Stimulated activated naive CD8-positive, alpha-beta T cell treated with anti-CD3 and anti-CD28 coated beads, Interleukin-15, amount 100 ng/mL, for 72 hours (primary cell): ENCODE data around the gene MRPL2.

ENCODE experiments used
- ATAC-seq: fragments of 150-1000 bp; cut with Tn5 transposase; 2 replicates; pipeline ENCODE4 v1.10.0; 2021; ENCODE audit warnings: mild to moderate bottlenecking, moderate library complexity
- DNase-seq, 2 donors: peaks; one replicate each; pipeline ENCODE4 v3.0.0; 2021 to 2022
- H3K27ac Mint-ChIP-seq, 2 donors: one replicate each; pipeline ENCODE4 v1.8.0; 2022; ENCODE audit warnings: mild to moderate bottlenecking in 2 of 2, mixed read lengths in 2 of 2, moderate library complexity in 2 of 2
- H3K27me3 Mint-ChIP-seq: one replicate; pipeline ENCODE4 v1.8.0; 2022; ENCODE audit warnings: mixed read lengths
- H3K4me1 Mint-ChIP-seq: one replicate; pipeline ENCODE4 v1.8.0; 2022; ENCODE audit warnings: mild to moderate bottlenecking, mixed read lengths
- H3K4me3 Mint-ChIP-seq, 2 donors: one replicate each; pipeline ENCODE4 v1.8.0; 2022; ENCODE audit warnings: mild to moderate bottlenecking in 2 of 2, mixed read lengths in 2 of 2, moderate library complexity in 1 of 2
- H3K9me3 Mint-ChIP-seq, 2 donors: one replicate each; pipeline ENCODE4 v1.8.0; 2022; ENCODE audit warnings: mixed read lengths in 2 of 2

The MRPL2 gene

GRCh38 chr6:43005844-43006243, 53.4 kb downstream of the MRPL2 start:
- no peaks in the 10 kb centered on the region for H3K27me3 Mint-ChIP-seq
- no peak overlapping the region for H3K27ac Mint-ChIP-seq
- no peak overlapping the region for H3K4me3 Mint-ChIP-seq
- DNase-seq (no peak), ATAC-seq (no peak)
- H3K9me3 Mint-ChIP-seq, result no peaks in the 10 kb centered on the region
- H3K4me1 Mint-ChIP-seq, result peaks cover 7% of the 10 kb centered on the region
